Tibial nerve (tissue), 4 donors: Measurements from ENCODE around the gene SH3TC1. TPM values are rescaled to one million over a fixed set of nuclear protein-coding genes. Genes with fewer than 3 reads are reported as not detected.
A peak's percentile ranks its signal among the peaks of the same experiment; 100 is the strongest.

Source experiments
- DNase-seq, 2 donors: peaks; one replicate each; pipeline ENCODE4 v3.0.0-alpha.2; 2019; ENCODE audit warnings: low spot score in 2 of 2
- H3K27ac ChIP-seq, 4 donors: fragments of 200-600 bp; sonication (generic) in 3 of 4; one replicate each; pipeline ENCODE4 v1.5.1; 2017 to 2019; ENCODE audit warnings: mild to moderate bottlenecking in 1 of 4
- H3K27me3 ChIP-seq, 2 donors: fragments of 200-600 bp; sonication (generic) in 1 of 2; one replicate each; pipeline versions ENCODE4 v1.5.1 to v1.6.0; 2017 to 2019
- H3K36me3 ChIP-seq, 3 donors: fragments of 200-600 bp; sonication (generic); one replicate each; pipeline ENCODE4 v1.5.1; 2018 to 2019
- H3K4me1 ChIP-seq, 4 donors: fragments of 200-600 bp; sonication (generic) in 3 of 4; one replicate each; pipeline ENCODE4 v1.5.1; 2017 to 2019
- H3K4me3 ChIP-seq, 4 donors: fragments of 200-600 bp; sonication (generic) in 3 of 4; one replicate each; pipeline ENCODE4 v1.5.1; 2017 to 2019; ENCODE audit warnings: mild to moderate bottlenecking in 1 of 4, moderate library complexity in 1 of 4
- H3K9me3 ChIP-seq, 4 donors: fragments of 200-600 bp; sonication (generic) in 3 of 4; one replicate each; pipeline ENCODE4 v1.5.1; 2017 to 2019
- CTCF ChIP-seq, 5 experiments: fragments of 200-600 bp in 3 of 5; fragments of 450-650 bp in 2 of 5; sonication (generic) in 3 of 5; IDR thresholded peaks; one replicate each; pipeline ENCODE4 v1.5.1; 2016 to 2019; ENCODE audit warnings: antibody characterized with exemption in 5 of 5, mild to moderate bottlenecking in 3 of 5, moderate library complexity in 2 of 5
- EP300 ChIP-seq, 2 donors: sonication (generic); formaldehyde crosslinking; IDR thresholded peaks; one replicate each; pipeline ENCODE4 v1.6.1; 2017; ENCODE audit warnings: antibody characterized with exemption in 2 of 2, mild to moderate bottlenecking in 1 of 2
- POLR2A ChIP-seq, 2 donors: fragments of 450-650 bp; IDR thresholded peaks; one replicate each; pipeline ENCODE4 v1.6.1; 2017; ENCODE audit warnings: antibody characterized with exemption in 2 of 2, mild to moderate bottlenecking in 2 of 2, moderate library complexity in 2 of 2
- WGBS, 2 donors: methylation state at CpG; one replicate each; pipeline ENCODE4 v1.1.5; 2018; 5-methylcytosine and 5-hydroxymethylcytosine counted together
- total RNA-seq, 4 donors: library from RNA; depleted of rRNA; stranded (reverse); fragments of >200 nt; gene quantifications; one replicate each; pipeline ENCODE4 v1.1.0, GENCODE V29; 2016

SH3TC1 gene
- total RNA-seq, 4 donors from 2014 or later = 31.6 to 176 (median 69.7) TPM

GRCh38 chr4:8266508-8266907 lies 67.4 kb downstream of the SH3TC1 start:
- DNase-seq = no peak
- Histone ChIP-seq H3K9me3 (no peaks in the 10 kb centered on the region), H3K4me1 (peaks cover 0 to 32% (median 0%) of the 10 kb centered on the region in 4 donors), H3K27me3 (peaks cover 0 to 20% of the 10 kb centered on the region in 2 donors), H3K27ac (peak overlapping the region in 1 of 4 donors; percentile 52), H3K4me3 (no peak overlapping the region), H3K36me3 (no peaks in the 10 kb centered on the region)
- WGBS, 2 donors = 64 to 79% methylated on average over 8 of the region's 8 CpGs
- no peak for TF ChIP-seq POLR2A (IDR thresholded peaks at IDR 0.05)
- no peak for TF ChIP-seq CTCF (IDR thresholded peaks at IDR 0.05)
- TF ChIP-seq EP300 (IDR thresholded peaks at IDR 0.05) = no peak

GRCh38 chr4:8267077-8267476 lies 68.0 kb downstream of the SH3TC1 start:
- H3K27me3 ChIP-seq = peaks cover 0 to 20% of the 10 kb centered on the region in 2 donors
- peaks cover 0 to 32% (median 0%) of the 10 kb centered on the region in 4 donors for H3K4me1 ChIP-seq
- 41 to 44% methylated on average over 13 of the region's 13 CpGs for WGBS, 2 donors
- TF ChIP-seq CTCF (IDR thresholded peaks at IDR 0.05) = peak; percentile 29 to 68 (median 49)
- TF ChIP-seq EP300 (IDR thresholded peaks at IDR 0.05) = no peak
- DNase-seq = peak; percentile 52 to 67
- H3K9me3 ChIP-seq = no peaks in the 10 kb centered on the region
- H3K27ac ChIP-seq = peak overlapping the region in 1 of 4 donors; percentile 52
- no peaks in the 10 kb centered on the region for H3K36me3 ChIP-seq
- no peak overlapping the region for H3K4me3 ChIP-seq

GRCh38 chr4:8268211-8268610 lies 69.1 kb downstream of the SH3TC1 start:
- WGBS, 2 donors = 93 to 95% methylated on average over 7 of the region's 7 CpGs
- no peak overlapping the region for H3K27ac ChIP-seq
- H3K4me3 ChIP-seq = no peak overlapping the region
- H3K4me1 ChIP-seq = peaks cover 0 to 41% (median 0%) of the 10 kb centered on the region in 4 donors
- no peak for DNase-seq
- no peaks in the 10 kb centered on the region for H3K9me3 ChIP-seq
- no peaks in the 10 kb centered on the region for H3K36me3 ChIP-seq
- H3K27me3 ChIP-seq = peaks cover 0 to 20% of the 10 kb centered on the region in 2 donors
- TF ChIP-seq CTCF (IDR thresholded peaks at IDR 0.05) = no peak
- no peak for TF ChIP-seq POLR2A (IDR thresholded peaks at IDR 0.05)
- no peak for TF ChIP-seq EP300 (IDR thresholded peaks at IDR 0.05)

- H3K9me3 ChIP-seq = no peaks in the 10 kb centered on the region
- H3K4me1 ChIP-seq = peaks cover 0 to 47% (median 0%) of the 10 kb centered on the region in 4 donors
- H3K27ac ChIP-seq = peak overlapping the region in 1 of 4 donors; percentile 70
- peak overlapping the region in 1 of 4 donors; percentile 56 for H3K4me3 ChIP-seq
- H3K27me3 ChIP-seq = peaks cover 0 to 20% of the 10 kb centered on the region in 2 donors
- WGBS, 2 donors = 78 to 79% methylated on average over 25 of the region's 25 CpGs
- TF ChIP-seq EP300 (IDR thresholded peaks at IDR 0.05) = no peak
- no peak for TF ChIP-seq POLR2A (IDR thresholded peaks at IDR 0.05)
- TF ChIP-seq CTCF (IDR thresholded peaks at IDR 0.05) = no peak
- DNase-seq = no peak
- H3K36me3 ChIP-seq = no peaks in the 10 kb centered on the region
Observed at GRCh38 chr4:8268901-8269534, 69.9 kb downstream of the SH3TC1 start.
